MCF 10A (cell line): ENCODE data around the gene C1orf87. TPM values are rescaled to one million over a fixed set of nuclear protein-coding genes. Genes with fewer than 3 reads are reported as not detected.

Experiments
- Bru-seq: library from RNA; stranded (reverse); fragments of 400-500 nt; gene quantifications from one replicate; lab custom pipeline; 2021; lab: Mats Ljungman, UMichigan
- BruChase-seq, 2 experiments: library from RNA; stranded (reverse); fragments of 400-500 nt; gene quantifications; one replicate each; lab custom pipeline; 2021; lab: Mats Ljungman, UMichigan
- BruUV-seq: library from RNA; stranded (reverse); fragments of 400-500 nt; replicated peaks from 2 replicates; lab custom pipeline; 2021; lab: Mats Ljungman, UMichigan
- CTCF ChIA-PET: fragments of 300-600 bp; sonication (Branson Sonifier 250); formaldehyde crosslinking; extraction: SDS; loops from one replicate; lab custom pipeline; 2021; ENCODE audit warnings: antibody characterized with exemption, inconsistent platforms; lab: Yijun Ruan, JAX
- POLR2A ChIA-PET: fragments of 300-600, 350-650 bp; sonication (Branson Sonifier 250); formaldehyde crosslinking; extraction: SDS; loops from one replicate; lab custom pipeline; 2020; ENCODE audit warnings: antibody characterized with exemption, inconsistent platforms; lab: Yijun Ruan, JAX
- DNase-seq: peaks from one replicate; pipeline ENCODE4 v3.0.0-alpha.2; 2018; ENCODE audit not compliant: unreplicated experiment
- H3K27ac Mint-ChIP-seq: one replicate; pipeline ENCODE4 v1.8.0; 2022; ENCODE audit warnings: mild to moderate bottlenecking, low read depth, mixed read lengths; ENCODE audit not compliant: unreplicated experiment
- H3K27me3 Mint-ChIP-seq: one replicate; pipeline ENCODE4 v1.8.0; 2022; ENCODE audit warnings: mixed read lengths; ENCODE audit not compliant: insufficient read depth, unreplicated experiment
- H3K36me3 Mint-ChIP-seq: one replicate; pipeline ENCODE4 v1.8.0; 2022; ENCODE audit warnings: mild to moderate bottlenecking, moderate library complexity, mixed read lengths; ENCODE audit not compliant: insufficient read depth, unreplicated experiment
- H3K4me1 Mint-ChIP-seq: one replicate; pipeline ENCODE4 v1.8.0; 2022; ENCODE audit warnings: mixed read lengths; ENCODE audit not compliant: insufficient read depth, unreplicated experiment
- H3K4me3 Mint-ChIP-seq: one replicate; pipeline ENCODE4 v1.8.0; 2022; ENCODE audit warnings: mild to moderate bottlenecking, moderate library complexity, mixed read lengths; ENCODE audit not compliant: unreplicated experiment
- H3K9me3 Mint-ChIP-seq: one replicate; pipeline ENCODE4 v1.8.0; 2022; ENCODE audit warnings: mixed read lengths; ENCODE audit not compliant: unreplicated experiment
- CTCF ChIP-seq: fragments of 200-600 bp; IDR thresholded peaks from one replicate; pipeline ENCODE4 v1.8.0; 2022; ENCODE audit warnings: antibody characterized with exemption, mild to moderate bottlenecking; ENCODE audit not compliant: unreplicated experiment
- intact Hi-C: fragments of 100-400 bp; cut with micrococcal nuclease; formaldehyde crosslinking; loops from 2 replicates; pipeline ENCODE4 v1.14.1; 2022
- long read RNA-seq: library from polyadenylated mRNA; stranded (forward); transcript quantifications from one replicate; pipeline ENCODE4 v2.0.0, GENCODE V29; 2022
- total RNA-seq: library from RNA; stranded (reverse); gene quantifications from 2 replicates; pipeline ENCODE4 v1.2.3, GENCODE V29; 2022

The C1orf87 gene
- total RNA-seq = not detected in 2 replicates
- Bru-seq, nascent RNA = not detected
- not detected for BruChase-seq, experiment 1, labeled RNA remaining after a 6-hour chase
- percentile 0 among the genes with signal in this experiment for BruChase-seq, experiment 2, labeled RNA remaining after a 2-hour chase
- long read RNA-seq = 0 reads

GRCh38 chr1:60073605-60074278 is at the start of gene C1orf87:
C1orf87 (minus strand) TSS chr1:60073770; CDS start chr1:60072643, 1,127 bp downstream.
- H3K27me3 Mint-ChIP-seq = peaks cover 57% of the 10 kb centered on the region
- H3K4me3 Mint-ChIP-seq = no peak within 1 kb of the TSS
- ChIA-PET CTCF (interaction anchor here (1.6 kb wide), 1 partner anchor 10 kb away, joined by 5 read pairs; no protein-coding TSS in a partner anchor), POLR2A (no interaction called here)
- intact Hi-C loops = no loop called here
- no peaks in the 10 kb centered on the region for H3K9me3 Mint-ChIP-seq
- no peak within 1 kb of the TSS for H3K27ac Mint-ChIP-seq
- TF ChIP-seq CTCF = no peak
- no peaks in the 10 kb centered on the region for H3K36me3 Mint-ChIP-seq
- no peak for DNase-seq
- no TSS peak for BruUV-seq
- H3K4me1 Mint-ChIP-seq = peaks cover 6% of the 10 kb centered on the region

- Mint-ChIP-seq H3K4me3 (no peak overlapping the region), H3K27ac (no peak overlapping the region), H3K9me3 (no peaks in the 10 kb centered on the region), H3K27me3 (peaks cover 57% of the 10 kb centered on the region), H3K4me1 (no peaks in the 10 kb centered on the region), H3K36me3 (no peaks in the 10 kb centered on the region)
- DNase-seq = no peak
- intact Hi-C loops = no loop called here
- BruUV-seq = no TSS peak
- ChIA-PET CTCF (no interaction called here), POLR2A (no interaction called here)
- no peak for TF ChIP-seq CTCF
Measured at GRCh38 chr1:60118085-60118484, 44.5 kb upstream of the C1orf87 start.

GRCh38 chr1:60114745-60115318 is 41.3 kb upstream of the C1orf87 start:
- TF ChIP-seq CTCF = no peak
- no peaks in the 10 kb centered on the region for H3K4me1 Mint-ChIP-seq
- H3K27me3 Mint-ChIP-seq = peaks cover 52% of the 10 kb centered on the region
- no peak overlapping the region for H3K4me3 Mint-ChIP-seq
- no peaks in the 10 kb centered on the region for H3K9me3 Mint-ChIP-seq
- BruUV-seq = no TSS peak
- intact Hi-C loops = no loop called here
- POLR2A ChIA-PET = no interaction called here
- DNase-seq = no peak
- H3K27ac Mint-ChIP-seq = no peak overlapping the region
- no peaks in the 10 kb centered on the region for H3K36me3 Mint-ChIP-seq
- CTCF ChIA-PET = interaction anchor here (0.6 to 2.0 kb wide), 4 partner anchors 13 to 1861 kb away, joined by 3 to 6 read pairs (median 3); no protein-coding TSS in a partner anchor

- Mint-ChIP-seq H3K27me3 (peaks cover 52% of the 10 kb centered on the region), H3K27ac (no peak overlapping the region), H3K4me1 (no peaks in the 10 kb centered on the region), H3K9me3 (no peaks in the 10 kb centered on the region), H3K36me3 (no peaks in the 10 kb centered on the region), H3K4me3 (no peak overlapping the region)
- no TSS peak for BruUV-seq
- no peak for DNase-seq
- no peak for TF ChIP-seq CTCF
- ChIA-PET CTCF (no interaction called here), POLR2A (no interaction called here)
- intact Hi-C loops = no loop called here
Measured at GRCh38 chr1:60113596-60113995, 40.0 kb upstream of the C1orf87 start.
